Lower leg skin (tissue), 3 donors: ENCODE results near the gene SLC52A1.

Experiments
- CTCF ChIP-seq, 3 donors: fragments of 450-650 bp; IDR thresholded peaks; one replicate each; pipeline ENCODE4 v1.5.1; 2016; ENCODE audit warnings: antibody characterized with exemption in 3 of 3, mild to moderate bottlenecking in 3 of 3, moderate library complexity in 2 of 3
- POLR2A ChIP-seq, 2 donors: fragments of 450-650 bp; IDR thresholded peaks; one replicate each; pipeline ENCODE4 v1.6.1; 2016 to 2017; ENCODE audit warnings: antibody characterized with exemption in 2 of 2, mild to moderate bottlenecking in 1 of 2, moderate library complexity in 1 of 2

GRCh38 chr17:5022171-5022711 is 13.0 kb downstream of the SLC52A1 start:
- TF ChIP-seq CTCF (IDR thresholded peaks at IDR 0.05) (no peak), POLR2A (IDR thresholded peaks at IDR 0.05) (no peak)
